Right ventricle myocardium inferior (tissue), 1 donor: ENCODE measurements around the gene RRP1B. TPM values are rescaled to one million over a fixed set of nuclear protein-coding genes. Genes with fewer than 3 reads are reported as not detected.

Experiments used
- ATAC-seq: fragments of 200-7000 bp; cut with Tn5 transposase; one replicate; pipeline ENCODE4 v1.9.1; 2020; ENCODE audit warnings: mild to moderate bottlenecking, moderate library complexity
- DNase-seq: peaks from one replicate; pipeline ENCODE4 v3.0.0; 2021; ENCODE audit errors: missing footprints
- intact Hi-C: fragments of 100-400 bp; cut with DNase I; formaldehyde crosslinking; loops from one replicate; pipeline ENCODE4 v1.11.0; 2022
- total RNA-seq: library from RNA; stranded (reverse); fragmentation: NEBNext Ultra II Directional; extraction: Animal tissue kit (Norgen Biotek cat#: 25700); gene quantifications from one replicate; pipeline ENCODE4 v1.2.1, GENCODE V29; 2021
- donor health status: DM: no; HTN: yes; CAD: no; lungs with severe emphysema.

The RRP1B gene
- total RNA-seq, 1 donor from 2014 or later, result 9.5 TPM

- intact Hi-C loops, result no loop called here
- ATAC-seq (no peak), DNase-seq (no peak)
These were observed 72.7 kb downstream of the RRP1B start for GRCh38 chr21:43731891-43732711.

- intact Hi-C loops, result no loop called here
- ATAC-seq (no peak), DNase-seq (no peak)
These were observed 73.7 kb downstream of the RRP1B start for GRCh38 chr21:43733060-43733459.

GRCh38 chr21:43733529-43734071 lies 74.2 kb downstream of the RRP1B start:
- DNase-seq (no peak), ATAC-seq (no peak)
- intact Hi-C loops, result no loop called here

GRCh38 chr21:43734131-43734927 lies 75.0 kb downstream of the RRP1B start:
- ATAC-seq, result no peak
- intact Hi-C loops, result no loop called here

DNA sequence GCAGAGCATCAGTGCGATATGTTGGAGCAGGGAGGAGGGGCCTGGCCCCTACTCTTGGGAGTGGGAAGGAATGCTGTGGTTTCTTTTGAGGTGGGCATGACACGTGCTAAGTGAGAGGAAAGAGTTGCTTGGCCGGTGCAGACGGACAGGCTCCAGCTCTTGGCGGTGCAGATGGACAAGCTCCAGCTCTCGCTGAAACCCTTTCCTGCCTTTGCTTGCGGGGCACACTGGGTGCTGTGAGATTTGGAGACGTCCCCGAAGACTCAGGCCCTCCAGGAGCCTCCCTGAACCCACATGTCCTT lies 75.5 kb downstream of the RRP1B start:
- DNase-seq, result no peak
- ATAC-seq, result peak; percentile 22
- intact Hi-C loops, result no loop called here

More at GRCh38 chr21:43734131-43734927, 75.0 kb downstream of the RRP1B start:
- DNase-seq, result no peak

- ATAC-seq (no peak), DNase-seq (no peak)
- intact Hi-C loops, result no loop called here
These were observed 76.1 kb downstream of the RRP1B start for GRCh38 chr21:43735236-43736091.

GRCh38 chr21:43736224-43736883 lies 77.0 kb downstream of the RRP1B start:
- ATAC-seq, result no peak
- intact Hi-C loops, result no loop called here
- DNase-seq, result no peak

DNA sequence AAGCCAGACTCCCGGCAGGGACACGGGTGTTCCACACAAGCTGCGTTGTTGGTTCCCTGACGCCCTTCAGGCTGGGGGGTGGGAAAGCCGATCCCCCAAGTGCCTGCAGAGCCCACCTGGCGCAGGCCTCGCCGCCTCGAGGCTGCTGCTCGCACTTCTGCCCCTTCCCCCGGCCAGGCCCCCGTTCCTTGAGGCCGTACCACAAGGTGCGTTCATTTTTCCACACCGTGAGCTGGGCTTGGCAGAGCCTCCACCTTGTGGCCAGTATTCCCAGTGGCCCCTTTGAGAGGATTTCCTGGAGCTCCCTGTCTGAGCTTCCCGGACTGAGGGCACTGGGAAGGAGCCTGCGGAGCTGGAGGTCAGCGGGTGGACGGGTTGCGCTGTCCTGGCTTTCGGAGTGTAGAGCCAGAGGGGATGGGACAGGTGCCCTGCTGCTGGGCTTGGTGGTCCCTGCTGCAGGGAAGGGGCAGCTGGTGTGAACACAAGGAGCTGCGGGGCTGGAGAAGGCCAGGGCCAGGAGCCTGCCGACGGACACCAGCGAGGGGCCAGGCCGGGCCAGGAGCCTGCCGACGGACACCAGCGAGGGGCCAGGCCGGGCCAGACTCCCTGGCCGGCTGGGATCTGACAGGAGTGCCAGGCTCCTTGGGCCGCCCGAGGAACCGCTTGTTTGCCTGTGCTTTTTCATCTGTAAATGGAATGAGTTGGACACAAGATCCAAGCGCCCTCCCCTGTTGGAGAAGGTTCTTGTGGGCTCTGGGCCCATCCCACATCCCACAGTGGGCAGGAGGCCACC lies 78.0 kb downstream of the RRP1B start:
- no peak for DNase-seq

GRCh38 chr21:43739621-43740435 lies 80.5 kb downstream of the RRP1B start:
- ATAC-seq (no peak), DNase-seq (no peak)
- intact Hi-C loops, result loop anchor here (10.0 kb wide), 1 partner anchor 55 kb away; no protein-coding TSS in a partner anchor

More for the DNA sequence above, 78.0 kb downstream of the RRP1B start:
- intact Hi-C loops, result no loop called here
- ATAC-seq, result no peak

DNA sequence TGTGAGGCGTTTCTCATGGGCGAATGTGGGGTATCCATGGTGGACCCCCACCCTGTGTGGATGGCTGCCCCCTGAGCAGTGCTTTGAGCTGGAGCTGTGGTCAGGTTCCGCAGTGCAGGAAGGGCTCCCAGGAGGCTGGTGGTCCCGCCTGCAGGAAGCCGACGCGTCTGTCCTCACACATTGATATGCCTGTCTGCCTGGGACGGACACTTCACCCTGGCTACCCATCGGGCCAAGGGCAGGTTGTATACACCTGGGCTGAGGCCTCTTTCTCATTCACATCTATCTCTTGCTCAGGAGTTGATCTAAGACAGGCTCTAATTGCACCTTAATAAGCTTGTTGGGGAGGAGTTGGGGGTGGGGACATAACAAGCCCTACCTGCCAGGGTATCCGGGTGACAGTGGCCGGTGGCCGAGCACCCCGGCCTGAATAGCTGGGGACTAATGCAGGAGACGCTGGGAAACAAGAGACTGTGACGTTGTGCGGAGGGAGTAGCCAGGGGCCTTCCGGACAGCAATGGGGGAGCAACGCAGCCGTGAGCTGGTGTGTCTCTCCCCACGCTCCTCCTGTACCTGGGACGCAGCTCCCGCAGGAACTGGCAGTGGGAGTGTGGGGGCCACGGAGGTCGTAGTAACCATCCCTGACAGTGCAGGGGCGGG lies 81.3 kb downstream of the RRP1B start:
- intact Hi-C loops, result loop anchor here (10.0 kb wide), 1 partner anchor 56 kb away; no protein-coding TSS in a partner anchor
- no peak for ATAC-seq
- DNase-seq, result no peak

DNA sequence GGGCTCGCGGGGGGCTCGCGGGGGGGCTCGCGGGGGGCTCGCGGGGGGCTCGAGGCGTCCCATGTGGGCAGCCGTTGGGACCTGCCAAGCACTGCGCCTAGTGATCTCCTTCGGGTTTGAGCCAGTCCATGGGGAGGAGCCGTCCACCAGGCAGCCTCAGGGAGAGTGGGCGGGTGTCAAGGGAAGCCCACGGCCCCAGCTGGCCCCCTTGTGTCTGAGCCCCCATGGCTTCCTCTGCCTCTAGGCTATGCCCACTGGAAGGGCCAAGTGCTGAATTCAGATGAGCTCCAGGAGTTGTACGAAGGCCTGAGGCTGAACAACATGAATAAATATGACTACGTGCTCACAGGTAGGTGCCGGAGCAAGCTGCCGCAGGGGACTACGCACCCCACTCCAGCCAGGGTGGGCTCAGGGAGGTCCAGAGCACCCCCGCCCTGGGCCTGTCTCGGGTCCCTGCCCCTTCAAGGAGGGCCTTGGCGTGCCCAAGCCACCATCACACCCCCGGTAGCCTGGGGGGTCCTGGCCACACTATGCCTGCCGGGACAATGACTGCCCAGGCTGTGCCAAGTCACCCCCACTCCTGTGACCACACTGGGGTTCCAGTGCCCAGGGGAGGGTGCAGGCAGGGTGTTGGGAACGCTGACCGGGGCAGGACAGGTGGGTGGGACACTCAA lies 82.2 kb downstream of the RRP1B start:
- intact Hi-C loops, result loop anchor here (10.0 kb wide), 1 partner anchor 57 kb away; no protein-coding TSS in a partner anchor
- DNase-seq, result no peak
- ATAC-seq, result no peak

DNA sequence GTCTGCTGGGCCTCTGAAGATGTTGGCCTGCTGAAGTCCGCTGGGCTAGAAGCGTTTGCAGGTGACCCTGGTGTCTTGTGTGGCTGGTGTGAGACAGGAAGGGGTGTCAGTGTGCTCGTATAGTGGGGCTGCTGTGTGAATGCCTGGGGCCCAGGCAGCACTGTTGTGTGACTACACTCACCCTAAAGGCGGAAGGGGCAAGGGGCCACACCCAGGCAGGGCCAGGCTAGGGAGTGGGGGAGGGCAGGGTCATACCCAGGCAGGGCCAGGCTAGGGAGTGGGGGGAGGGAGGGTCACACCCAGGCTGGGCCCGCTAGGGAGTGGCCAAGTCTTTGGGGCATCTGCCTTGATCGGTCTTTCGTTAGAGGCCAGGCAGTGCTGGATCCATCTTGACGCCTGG lies 84.6 kb downstream of the RRP1B start:
- ATAC-seq, result no peak
- intact Hi-C loops, result loop anchor here (10.0 kb wide), 1 partner anchor 59 kb away; no protein-coding TSS in a partner anchor
- no peak for DNase-seq

- intact Hi-C loops, result loop anchor here (10.0 kb wide), 1 partner anchor 60 kb away; no protein-coding TSS in a partner anchor
- no peak for ATAC-seq
These were observed 85.4 kb downstream of the RRP1B start for GRCh38 chr21:43744725-43745124.

More at GRCh38 chr21:43744725-43745124, 85.4 kb downstream of the RRP1B start:
- no peak for DNase-seq
